Progenitor cell of endocrine pancreas (in vitro differentiated cells): Measurements from ENCODE around the gene CDADC1. TPM values are rescaled to one million over a fixed set of nuclear protein-coding genes. Genes with fewer than 3 reads are reported as not detected.

Experiments used
- DNase-seq: peaks from one replicate; pipeline ENCODE4 v3.0.0; 2021; ENCODE audit warnings: low spot score; ENCODE audit not compliant: unreplicated experiment
- H3K27ac Mint-ChIP-seq: 2 replicates; pipeline ENCODE4 v1.8.0; 2021; ENCODE audit warnings: mild to moderate bottlenecking, moderate library complexity, mixed read lengths
- H3K27me3 Mint-ChIP-seq: 2 replicates; pipeline ENCODE4 v1.8.0; 2021; ENCODE audit warnings: mixed read lengths
- H3K36me3 Mint-ChIP-seq: 2 replicates; pipeline ENCODE4 v1.8.0; 2022; ENCODE audit warnings: mixed read lengths; ENCODE audit not compliant: insufficient read depth
- H3K4me1 Mint-ChIP-seq: 2 replicates; pipeline ENCODE4 v1.8.0; 2021; ENCODE audit warnings: low read depth, mixed read lengths
- H3K4me3 Mint-ChIP-seq: 2 replicates; pipeline ENCODE4 v1.8.0; 2021; ENCODE audit warnings: low read depth, mild to moderate bottlenecking, moderate library complexity, mixed read lengths
- H3K9me3 Mint-ChIP-seq: 2 replicates; pipeline ENCODE4 v1.8.0; 2021; ENCODE audit warnings: low read depth, mixed read lengths
- CTCF ChIP-seq: fragments of 200-600 bp; sonication (generic); IDR thresholded peaks from one replicate; pipeline ENCODE4 v1.5.0; 2021; ENCODE audit warnings: antibody characterized with exemption, mild to moderate bottlenecking; ENCODE audit not compliant: unreplicated experiment
- total RNA-seq: library from RNA; stranded (reverse); gene quantifications from 2 replicates; pipeline ENCODE4 v1.2.1, GENCODE V29; 2021

CDADC1 gene
- total RNA-seq, 1 donor from 2014 or later, result 11.7 TPM

DNA sequence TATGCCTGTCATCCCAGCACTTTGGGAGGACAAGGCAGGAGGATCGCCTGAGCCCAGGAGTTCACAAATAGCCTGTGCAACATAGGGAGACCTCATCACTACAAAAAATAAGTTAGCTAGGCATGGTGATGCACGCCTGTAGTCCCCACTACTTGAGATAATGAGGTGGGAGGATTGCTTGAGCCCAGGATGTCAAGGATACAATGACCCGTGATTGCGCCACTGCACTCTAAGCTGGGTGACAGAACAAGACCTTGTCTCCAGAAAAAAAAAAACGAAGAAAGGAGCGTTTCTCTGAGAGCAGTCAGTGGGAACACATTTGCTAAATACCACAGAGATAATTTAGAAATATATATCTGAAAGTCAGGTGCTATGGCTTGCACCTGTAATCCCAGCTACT, 11.9 kb downstream of the CDADC1 start:
- Mint-ChIP-seq H3K9me3 (no peaks in the 10 kb centered on the region), H3K36me3 (peaks cover 20% of the 10 kb centered on the region), H3K4me3 (no peak overlapping the region), H3K27me3 (no peaks in the 10 kb centered on the region), H3K4me1 (no peaks in the 10 kb centered on the region), H3K27ac (no peak overlapping the region)
- DNase-seq, result no peak
- no peak for TF ChIP-seq CTCF

- Mint-ChIP-seq H3K27me3 (no peaks in the 10 kb centered on the region), H3K27ac (no peak overlapping the region), H3K9me3 (no peaks in the 10 kb centered on the region), H3K4me3 (no peak overlapping the region), H3K36me3 (peaks cover 7% of the 10 kb centered on the region), H3K4me1 (peaks cover 2% of the 10 kb centered on the region)
- DNase-seq, result no peak
- no peak for TF ChIP-seq CTCF
These were observed 14.9 kb downstream of the CDADC1 start for GRCh38 chr13:49262634-49263033.

- no peaks in the 10 kb centered on the region for H3K9me3 Mint-ChIP-seq
- no peaks in the 10 kb centered on the region for H3K27me3 Mint-ChIP-seq
- no peak overlapping the region for H3K4me3 Mint-ChIP-seq
- no peak for DNase-seq
- peaks cover 2% of the 10 kb centered on the region for H3K4me1 Mint-ChIP-seq
- no peak for TF ChIP-seq CTCF
- no peak overlapping the region for H3K27ac Mint-ChIP-seq
- H3K36me3 Mint-ChIP-seq, result peaks cover 5% of the 10 kb centered on the region
These were observed 18.1 kb downstream of the CDADC1 start for GRCh38 chr13:49265822-49266221.

DNA sequence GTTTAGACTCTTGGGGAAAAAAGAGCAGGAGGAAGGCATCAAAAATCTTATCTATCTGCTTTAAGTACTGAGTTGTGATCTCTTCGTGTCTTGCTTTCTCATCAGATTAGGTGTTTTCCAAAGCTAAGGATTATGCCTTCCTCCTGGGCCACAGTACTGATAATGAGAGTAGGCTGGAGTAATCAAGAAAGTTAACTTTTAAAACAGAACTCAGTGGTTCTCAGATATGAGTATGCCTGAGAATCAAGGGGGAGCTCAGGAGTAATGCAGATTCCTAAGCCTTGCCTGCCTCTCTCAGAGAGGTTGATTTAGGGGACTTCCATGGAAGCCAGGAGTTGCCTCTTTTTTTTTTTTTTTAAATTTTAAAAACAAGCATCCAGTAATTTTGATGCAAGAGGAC, 23.5 kb downstream of the CDADC1 start:
- Mint-ChIP-seq H3K36me3 (peaks cover 4% of the 10 kb centered on the region), H3K27ac (no peak overlapping the region), H3K4me1 (peaks cover 10% of the 10 kb centered on the region), H3K4me3 (no peak overlapping the region), H3K9me3 (no peaks in the 10 kb centered on the region), H3K27me3 (no peaks in the 10 kb centered on the region)
- no peak for DNase-seq
- TF ChIP-seq CTCF, result no peak

DNA sequence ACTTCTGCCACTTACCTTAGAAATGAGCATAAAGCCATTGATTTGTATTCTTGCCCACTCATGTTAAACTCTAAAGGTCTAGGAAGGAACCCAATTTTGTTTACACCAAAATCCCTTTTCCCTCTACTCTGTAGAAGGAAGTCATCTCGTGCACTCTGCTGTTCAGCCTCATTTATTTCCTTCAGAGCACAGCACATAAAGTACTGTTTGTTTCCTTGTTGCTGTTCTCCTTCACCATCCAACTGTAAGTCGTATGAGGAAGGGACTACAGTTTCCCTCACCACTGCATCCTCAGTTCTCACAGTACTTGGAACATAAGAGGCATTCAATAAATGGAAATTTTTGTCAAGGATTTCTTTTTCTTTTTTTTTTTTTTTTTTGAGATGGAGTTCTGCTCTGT, 24.6 kb downstream of the CDADC1 start:
- Mint-ChIP-seq H3K27me3 (no peaks in the 10 kb centered on the region), H3K36me3 (peaks cover 4% of the 10 kb centered on the region), H3K4me1 (peaks cover 10% of the 10 kb centered on the region), H3K9me3 (no peaks in the 10 kb centered on the region), H3K4me3 (no peak overlapping the region), H3K27ac (no peak overlapping the region)
- no peak for DNase-seq
- no peak for TF ChIP-seq CTCF
